ENCODE measurements around the gene GRK3.

DNA sequence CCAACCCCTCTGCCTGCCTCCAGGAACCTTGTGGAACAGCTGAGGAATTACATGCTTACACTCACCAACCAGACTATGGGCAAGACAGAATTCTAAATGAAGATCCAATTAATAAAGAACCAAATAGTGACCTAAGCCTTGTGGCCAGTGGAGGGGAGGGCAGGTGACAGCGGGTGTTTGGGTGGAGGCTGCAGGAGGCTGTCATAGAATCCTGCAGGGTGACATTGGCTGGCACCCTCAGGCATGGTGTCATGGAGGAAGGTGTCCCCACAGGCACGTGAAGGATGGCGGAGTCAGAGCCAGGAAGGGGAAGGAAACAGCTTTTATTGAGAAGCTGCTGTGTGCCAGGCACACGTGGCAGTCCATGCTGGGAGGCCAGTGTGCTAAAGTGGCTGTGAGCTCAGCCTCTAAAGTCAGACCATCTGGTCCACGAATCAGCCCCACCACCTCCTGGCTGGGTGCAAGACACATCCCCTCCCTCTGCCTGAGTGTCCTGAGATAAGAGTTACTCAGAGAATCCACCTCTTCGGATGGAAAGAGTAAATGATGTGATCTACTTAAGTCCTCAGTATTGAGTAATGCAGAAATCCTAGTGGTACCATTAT, 186.2 kb downstream of the GRK3 start:
- TF ChIP-seq, protein P1, sequence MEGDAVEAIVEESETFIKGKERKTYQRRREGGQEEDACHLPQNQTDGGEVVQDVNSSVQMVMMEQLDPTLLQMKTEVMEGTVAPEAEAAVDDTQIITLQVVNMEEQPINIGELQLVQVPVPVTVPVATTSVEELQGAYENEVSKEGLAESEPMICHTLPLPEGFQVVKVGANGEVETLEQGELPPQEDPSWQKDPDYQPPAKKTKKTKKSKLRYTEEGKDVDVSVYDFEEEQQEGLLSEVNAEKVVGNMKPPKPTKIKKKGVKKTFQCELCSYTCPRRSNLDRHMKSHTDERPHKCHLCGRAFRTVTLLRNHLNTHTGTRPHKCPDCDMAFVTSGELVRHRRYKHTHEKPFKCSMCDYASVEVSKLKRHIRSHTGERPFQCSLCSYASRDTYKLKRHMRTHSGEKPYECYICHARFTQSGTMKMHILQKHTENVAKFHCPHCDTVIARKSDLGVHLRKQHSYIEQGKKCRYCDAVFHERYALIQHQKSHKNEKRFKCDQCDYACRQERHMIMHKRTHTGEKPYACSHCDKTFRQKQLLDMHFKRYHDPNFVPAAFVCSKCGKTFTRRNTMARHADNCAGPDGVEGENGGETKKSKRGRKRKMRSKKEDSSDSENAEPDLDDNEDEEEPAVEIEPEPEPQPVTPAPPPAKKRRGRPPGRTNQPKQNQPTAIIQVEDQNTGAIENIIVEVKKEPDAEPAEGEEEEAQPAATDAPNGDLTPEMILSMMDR (IDR thresholded peaks at IDR 0.05 in 4 of 5, conservative IDR thresholded peaks at IDR 0.05 in 1 of 5) = peak in 2 of 5 experiments; percentile 33 to 39
- peak; percentile 58 to 60 for TF ChIP-seq POLR2A (IDR thresholded peaks at IDR 0.05)

Measured in gastrocnemius medialis (tissue), 4 donors.